Smooth muscle cell (in vitro differentiated cells): ENCODE results near the gene IL18. TPM values are rescaled to one million over a fixed set of nuclear protein-coding genes. Genes with fewer than 3 reads are reported as not detected.

ENCODE experiments used
- DNase-seq: peaks from one replicate; lab custom pipeline; 2025; ENCODE audit not compliant: unreplicated experiment; lab: John Stamatoyannopoulos, UW
- H2AFZ ChIP-seq: fragments of 200-600 bp; sonication (generic); 2 replicates; pipeline ENCODE4 v1.6.0; 2016; ENCODE audit warnings: antibody characterized with exemption, low read depth, mild to moderate bottlenecking
- H3F3A ChIP-seq: fragments of 200-600 bp; sonication (generic); 2 replicates; pipeline ENCODE4 v1.6.0; 2017; ENCODE audit warnings: antibody characterized with exemption, low read depth
- H3K27ac ChIP-seq: fragments of 200-600 bp; sonication (generic); 2 replicates; pipeline ENCODE4 v1.5.1; 2016; ENCODE audit warnings: low read depth, mild to moderate bottlenecking
- H3K27me3 ChIP-seq: fragments of 200-600 bp; sonication (generic); 2 replicates; pipeline ENCODE4 v1.6.1; 2016; ENCODE audit warnings: low read depth, mild to moderate bottlenecking
- H3K36me3 ChIP-seq: fragments of 200-600 bp; sonication (generic); 2 replicates; pipeline ENCODE4 v1.5.1; 2016; ENCODE audit warnings: low read depth
- H3K4me1 ChIP-seq: fragments of 200-600 bp; sonication (generic); 2 replicates; pipeline ENCODE4 v1.5.1; 2016; ENCODE audit warnings: low read depth
- H3K4me2 ChIP-seq: fragments of 200-600 bp; sonication (generic); 2 replicates; pipeline ENCODE4 v1.6.0; 2016; ENCODE audit warnings: mild to moderate bottlenecking
- H3K4me3 ChIP-seq: fragments of 200-600 bp; sonication (generic); 2 replicates; pipeline ENCODE4 v1.5.1; 2016; ENCODE audit warnings: mild to moderate bottlenecking
- H3K79me2 ChIP-seq: fragments of 200-600 bp; sonication (generic); 2 replicates; pipeline ENCODE4 v1.6.0; 2016; ENCODE audit warnings: low read depth, mild to moderate bottlenecking
- H3K9ac ChIP-seq: fragments of 200-600 bp; sonication (generic); 2 replicates; pipeline ENCODE4 v1.6.0; 2016; ENCODE audit warnings: low read depth
- H3K9me3 ChIP-seq: fragments of 200-600 bp; sonication (generic); replicated peaks from 2 replicates; pipeline ENCODE4 v1.5.1; 2016; ENCODE audit warnings: low read depth
- H4K20me1 ChIP-seq: fragments of 200-600 bp; sonication (generic); 2 replicates; pipeline ENCODE4 v1.6.0; 2016; ENCODE audit warnings: low read depth
- WGBS: methylation state at CpG from one replicate; pipeline ENCODE4 v1.1.7; 2016; ENCODE audit warnings: low lambda C conversion rate; 5-methylcytosine and 5-hydroxymethylcytosine counted together
- polyA plus RNA-seq: library from polyadenylated mRNA; unstranded; fragments of >200 nt; fragmentation: Nextera tagmentation; extraction: Ambion mirVana; gene quantifications from 2 replicates; pipeline ENCODE4 v1.2.1, GENCODE V29; 2016
- total RNA-seq: library from RNA; depleted of rRNA; stranded (reverse); fragments of >200 nt; gene quantifications from 2 replicates; pipeline ENCODE4 v1.2.3, GENCODE V29; 2014
- TF ChIP-seq, protein P1 (sequence below): fragments of 200-600 bp; sonication (generic); IDR thresholded peaks from 2 replicates; pipeline ENCODE4 v1.5.1; 2017; ENCODE audit warnings: borderline replicate concordance, mild to moderate bottlenecking, antibody characterized with exemption; ENCODE audit not compliant: insufficient read depth, poor library complexity, severe bottlenecking

The IL18 gene
- total and polyA plus RNA-seq, 2 experiments from 2014 or later = 0.34 to 3.0 TPM

GRCh38 chr11:112159098-112160065 lies 4.5 kb downstream of the IL18 start:
- Histone ChIP-seq H2AFZ (no peak overlapping the region), H3K4me1 (peaks cover 4% of the 10 kb centered on the region), H3K9ac (no peak overlapping the region), H3K4me2 (no peak overlapping the region), H3K36me3 (no peaks in the 10 kb centered on the region), H3K27me3 (no peaks in the 10 kb centered on the region), H3K79me2 (no peaks in the 10 kb centered on the region), H3K9me3 (no peaks in the 10 kb centered on the region), H3F3A (peaks cover 7% of the 10 kb centered on the region), H3K27ac (no peak overlapping the region), H3K4me3 (no peak overlapping the region), H4K20me1 (no peaks in the 10 kb centered on the region)
- no peak for DNase-seq
- TF ChIP-seq, protein P1, sequence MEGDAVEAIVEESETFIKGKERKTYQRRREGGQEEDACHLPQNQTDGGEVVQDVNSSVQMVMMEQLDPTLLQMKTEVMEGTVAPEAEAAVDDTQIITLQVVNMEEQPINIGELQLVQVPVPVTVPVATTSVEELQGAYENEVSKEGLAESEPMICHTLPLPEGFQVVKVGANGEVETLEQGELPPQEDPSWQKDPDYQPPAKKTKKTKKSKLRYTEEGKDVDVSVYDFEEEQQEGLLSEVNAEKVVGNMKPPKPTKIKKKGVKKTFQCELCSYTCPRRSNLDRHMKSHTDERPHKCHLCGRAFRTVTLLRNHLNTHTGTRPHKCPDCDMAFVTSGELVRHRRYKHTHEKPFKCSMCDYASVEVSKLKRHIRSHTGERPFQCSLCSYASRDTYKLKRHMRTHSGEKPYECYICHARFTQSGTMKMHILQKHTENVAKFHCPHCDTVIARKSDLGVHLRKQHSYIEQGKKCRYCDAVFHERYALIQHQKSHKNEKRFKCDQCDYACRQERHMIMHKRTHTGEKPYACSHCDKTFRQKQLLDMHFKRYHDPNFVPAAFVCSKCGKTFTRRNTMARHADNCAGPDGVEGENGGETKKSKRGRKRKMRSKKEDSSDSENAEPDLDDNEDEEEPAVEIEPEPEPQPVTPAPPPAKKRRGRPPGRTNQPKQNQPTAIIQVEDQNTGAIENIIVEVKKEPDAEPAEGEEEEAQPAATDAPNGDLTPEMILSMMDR = no peak
- WGBS = 91% methylated on average over 7 of the region's 7 CpGs

DNA sequence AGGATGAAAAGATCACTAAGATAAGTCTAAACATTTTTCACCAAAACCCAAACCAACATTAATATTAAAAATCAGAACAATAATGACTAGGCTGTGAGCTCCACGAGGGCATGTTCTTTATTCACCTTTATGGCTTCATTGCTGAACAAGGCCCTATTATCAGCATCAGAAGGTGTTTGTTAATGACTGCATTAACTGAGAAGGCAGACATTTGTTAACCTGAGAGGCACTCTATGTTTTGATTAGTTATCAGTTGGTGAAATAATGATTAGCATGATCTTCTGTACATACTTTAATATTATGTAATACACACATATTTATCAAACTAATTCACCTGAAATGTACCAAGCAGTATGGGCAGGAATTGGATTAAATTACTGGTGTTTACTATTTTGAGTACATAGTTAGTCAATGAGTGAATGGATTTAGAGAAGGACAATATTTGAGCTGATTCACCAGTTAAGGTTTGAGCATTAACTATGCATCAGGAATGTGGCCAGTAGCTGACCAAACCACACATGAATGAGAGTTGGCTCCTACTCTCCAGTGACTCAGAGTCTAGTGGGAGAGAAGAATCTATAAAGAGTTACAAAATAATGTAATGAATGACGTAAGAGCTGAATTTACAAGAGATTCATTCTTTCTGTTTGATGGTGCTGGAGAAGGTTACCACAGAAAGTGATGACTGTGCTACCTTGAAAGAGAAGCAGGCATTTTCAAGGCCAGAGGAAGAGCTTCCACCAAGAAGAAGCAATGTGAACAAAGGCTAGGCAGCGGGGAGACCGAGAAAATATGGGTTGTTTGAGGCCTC lies 6.7 kb downstream of the IL18 start:
- WGBS = 51% methylated on average over 4 of the region's 4 CpGs
- peak overlapping the region; percentile 68 for H3K9ac ChIP-seq
- H4K20me1 ChIP-seq = no peaks in the 10 kb centered on the region
- no peak overlapping the region for H2AFZ ChIP-seq
- H3F3A ChIP-seq = peaks cover 7% of the 10 kb centered on the region
- peak overlapping the region; percentile 93 for H3K27ac ChIP-seq
- no peaks in the 10 kb centered on the region for H3K79me2 ChIP-seq
- peaks cover 4% of the 10 kb centered on the region for H3K4me1 ChIP-seq
- H3K27me3 ChIP-seq = no peaks in the 10 kb centered on the region
- H3K36me3 ChIP-seq = no peaks in the 10 kb centered on the region
- DNase-seq = no peak
- TF ChIP-seq, protein P1 = no peak
- H3K4me3 ChIP-seq = no peak overlapping the region
- no peaks in the 10 kb centered on the region for H3K9me3 ChIP-seq
- peak overlapping the region; percentile 73 for H3K4me2 ChIP-seq

- peak overlapping the region; percentile 73 for H3K4me2 ChIP-seq
Measured at GRCh38 chr11:112156153-112156955, 7.5 kb downstream of the IL18 start.

More at GRCh38 chr11:112156153-112156955, 7.5 kb downstream of the IL18 start:
- H3K9ac ChIP-seq = peak overlapping the region; percentile 68
- TF ChIP-seq, protein P1 = no peak
- H3K4me3 ChIP-seq = no peak overlapping the region
- H3K36me3 ChIP-seq = no peaks in the 10 kb centered on the region
- H3K27ac ChIP-seq = peak overlapping the region; percentile 91
- H4K20me1 ChIP-seq = no peaks in the 10 kb centered on the region
- peaks cover 4% of the 10 kb centered on the region for H3K4me1 ChIP-seq
- DNase-seq = no peak
- H3K79me2 ChIP-seq = no peaks in the 10 kb centered on the region
- H2AFZ ChIP-seq = no peak overlapping the region
- no peaks in the 10 kb centered on the region for H3K9me3 ChIP-seq
- peaks cover 7% of the 10 kb centered on the region for H3F3A ChIP-seq
- WGBS = 89% methylated on average over 5 of the region's 5 CpGs
- H3K27me3 ChIP-seq = peaks cover 3% of the 10 kb centered on the region
